ENCODE data around the gene PROK2.

The PROK2 gene

GRCh38 chr3:71724584-71725270 lies 60.2 kb downstream of the PROK2 start:
- peak; percentile 69 for DNase-seq (ENCODE audit: low spot score)
- in situ Hi-C loops (cut with MboI; ENCODE audit: low sequenced_read_pairs, unreplicated experiment): loop anchor here (25.0 kb wide), 1 partner anchor 1363 kb away; no protein-coding TSS in a partner anchor
- no peak for TF ChIP-seq CTCF (IDR thresholded peaks at IDR 0.05; ENCODE audit: borderline replicate concordance, control extremely low read depth, extremely low read depth, insufficient read depth, missing control alignments)

GRCh38 chr3:71724171-71724453 lies 60.8 kb downstream of the PROK2 start:
- in situ Hi-C loops (cut with MboI; ENCODE audit: low sequenced_read_pairs, unreplicated experiment): loop anchor here (25.0 kb wide), 1 partner anchor 1363 kb away; no protein-coding TSS in a partner anchor
- DNase-seq (ENCODE audit: low spot score): no peak
- TF ChIP-seq CTCF (IDR thresholded peaks at IDR 0.05; ENCODE audit: borderline replicate concordance, control extremely low read depth, extremely low read depth, insufficient read depth, missing control alignments): no peak

- in situ Hi-C loops (cut with MboI; ENCODE audit: low sequenced_read_pairs, unreplicated experiment): loop anchor here (25.0 kb wide), 1 partner anchor 1364 kb away; no protein-coding TSS in a partner anchor
- DNase-seq (ENCODE audit: low spot score): peak; percentile 41
- no peak for TF ChIP-seq CTCF (IDR thresholded peaks at IDR 0.05; ENCODE audit: borderline replicate concordance, control extremely low read depth, extremely low read depth, insufficient read depth, missing control alignments)
Measured at GRCh38 chr3:71723452-71724170, 61.3 kb downstream of the PROK2 start.

GRCh38 chr3:71722693-71723092 lies 62.3 kb downstream of the PROK2 start:
- in situ Hi-C loops (cut with MboI; ENCODE audit: low sequenced_read_pairs, unreplicated experiment): loop anchor here (25.0 kb wide), 1 partner anchor 1365 kb away; no protein-coding TSS in a partner anchor
- no peak for TF ChIP-seq CTCF (IDR thresholded peaks at IDR 0.05; ENCODE audit: borderline replicate concordance, control extremely low read depth, extremely low read depth, insufficient read depth, missing control alignments)
- DNase-seq (ENCODE audit: low spot score): no peak

Measured in GM13976 (cell line).